ENCODE measurements around the gene CHRNA4. TPM values are rescaled to one million over a fixed set of nuclear protein-coding genes. Genes with fewer than 3 reads are reported as not detected.

Gene CHRNA4
- total and polyA plus RNA-seq, 2 donors (not counting 3 experiments of a cell fraction or from before 2014, with no cell fraction given) = not detected

- no peaks in the 10 kb centered on the region for H3K4me1 ChIP-seq (ENCODE audit: control insufficient read depth, extremely low read depth, insufficient read depth, low read length)
- FAIRE-seq = no peak
- no peak for TF ChIP-seq MYC (IDR thresholded peaks at IDR 0.05; ENCODE audit: low read depth, low read length)
- no peak for TF ChIP-seq POLR2AphosphoS5 (IDR thresholded peaks at IDR 0.05; ENCODE audit: insufficient read depth, low read depth, low read length)
- no peak for TF ChIP-seq CTCF (IDR thresholded peaks at IDR 0.05; ENCODE audit: extremely low read depth in 1 of 2, insufficient read depth in 1 of 2, low read depth in 1 of 2, low read length in 2 of 2)
- no peak for TF ChIP-seq MAX (IDR thresholded peaks at IDR 0.05; ENCODE audit: insufficient read depth, insufficient read length)
- no peak for TF ChIP-seq EZH2 (IDR thresholded peaks at IDR 0.05; ENCODE audit: borderline replicate concordance, low read depth, low read length, severe bottlenecking)
- TF ChIP-seq POLR2A (IDR thresholded peaks at IDR 0.05; ENCODE audit: low read depth, low read length) = no peak
- TF ChIP-seq JUN (IDR thresholded peaks at IDR 0.05; ENCODE audit: borderline replicate concordance, insufficient read depth, insufficient read length, low read depth) = no peak
- no peak for TF ChIP-seq GATA2 (IDR thresholded peaks at IDR 0.05; ENCODE audit: insufficient read depth, insufficient read length, low read depth, low read length)
- no peak for TF ChIP-seq FOS (IDR thresholded peaks at IDR 0.05; ENCODE audit: borderline replicate concordance, insufficient read depth, low read length)
- ChIA-PET POLR2A (interaction anchor here (0.7 kb wide), 1 partner anchor 618 kb away, joined by 3 read pairs; the partner anchor contains the start of gene PRPF6), CTCF (interaction anchor here (0.7 to 2.6 kb wide), 4 partner anchors 9 to 53 kb away, joined by 4 to 8 read pairs (median 6); no protein-coding TSS in a partner anchor)
- no peaks in the 10 kb centered on the region for H4K20me1 ChIP-seq (replicated peaks; ENCODE audit: control insufficient read depth, extremely low read depth, insufficient read depth, low read length)
- no peaks in the 10 kb centered on the region for H3K9me3 ChIP-seq (replicated peaks; ENCODE audit: control insufficient read depth, insufficient read depth, low read length)
- H3K79me2 ChIP-seq (ENCODE audit: control insufficient read depth, insufficient read depth, low read length) = no peaks in the 10 kb centered on the region
- BruUV-seq (replicated peaks) = no TSS peak
- no peaks in the 10 kb centered on the region for H3K36me3 ChIP-seq (ENCODE audit: control insufficient read depth in 2 of 2, extremely low read depth in 1 of 2, insufficient read depth in 2 of 2, low read length in 2 of 2)
- H3K27me3 ChIP-seq (ENCODE audit: control insufficient read depth in 2 of 2, insufficient read depth in 2 of 2, low read length in 2 of 2) = peaks cover 9 to 15% of the 10 kb centered on the region in 2 experiments
- intact Hi-C loops (cut with micrococcal nuclease) = no loop called here
- no peak overlapping the region for H3K4me2 ChIP-seq (ENCODE audit: insufficient read depth, low read length)
- no peak overlapping the region for H2AFZ ChIP-seq (ENCODE audit: low read depth, low read length)
- no peak overlapping the region for H3K27ac ChIP-seq (ENCODE audit: insufficient read depth, low read depth, low read length)
- H3K4me3 ChIP-seq (replicated peaks in 1 of 3; ENCODE audit: insufficient read depth in 1 of 3, low read depth in 1 of 3, low read length in 3 of 3) = no peak overlapping the region
- dilution Hi-C loops (cut with MboI; ENCODE audit: extremely low pct_ligation_motif_present, low sequenced_read_pairs) = no loop called here
- no peak for DNase-seq (ENCODE audit: low read depth, low spot score)
- no peak overlapping the region for H3K9ac ChIP-seq (replicated peaks; ENCODE audit: extremely low read depth, insufficient read depth, low read length)
- no peaks in the 10 kb centered on the region for H3K9me1 ChIP-seq (replicated peaks; ENCODE audit: control insufficient read depth, extremely low read depth, insufficient read depth, low read length)
Observed at GRCh38 chr20:63362436-63363009, 1.4 kb upstream of the CHRNA4 start.

Data from endothelial cell of umbilical vein (primary cell).